Omental fat pad (tissue), 4 donors: ENCODE measurements around the gene LRP1-AS. TPM values are rescaled to one million over a fixed set of nuclear protein-coding genes. Genes with fewer than 3 reads are reported as not detected.

Experiments used
- ATAC-seq: fragments of 150-250 bp; one replicate; pipeline ENCODE4 v1.9.1; 2016; ENCODE audit warnings: mild to moderate bottlenecking, moderate library complexity; ENCODE audit not compliant: low FRiP score
- DNase-seq: peaks from one replicate; pipeline ENCODE4 v3.0.0-alpha.2; 2019; ENCODE audit warnings: low spot score
- CTCF ChIP-seq, 3 donors: fragments of 450-650 bp; IDR thresholded peaks; one replicate each; pipeline ENCODE4 v1.5.1; 2016 to 2017; ENCODE audit warnings: antibody characterized with exemption in 3 of 3, mild to moderate bottlenecking in 3 of 3, moderate library complexity in 2 of 3
- total RNA-seq, 4 donors: library from RNA; depleted of rRNA; stranded (reverse); fragments of >200 nt; gene quantifications; one replicate each; pipeline ENCODE4 v1.1.0, GENCODE V29; 2016

The LRP1-AS gene
- not detected for total RNA-seq

GRCh38 chr12:57146961-57147944 lies at the start of gene LRP1-AS:
TSS of gene LRP1-AS (minus strand) at chr12:57147619.
- ATAC-seq (no peak), DNase-seq (no peak)

GRCh38 chr12:57196956-57197355 lies 49.5 kb upstream of the LRP1-AS start:
- TF ChIP-seq CTCF (IDR thresholded peaks at IDR 0.05), result no peak
- ATAC-seq (no peak), DNase-seq (no peak)

More at GRCh38 chr12:57146961-57147944, at the start of gene LRP1-AS:
- TF ChIP-seq CTCF (IDR thresholded peaks at IDR 0.05), result no peak

GRCh38 chr12:57196439-57196838 lies 49.0 kb upstream of the LRP1-AS start:
- DNase-seq (no peak), ATAC-seq (no peak)
- no peak for TF ChIP-seq CTCF (IDR thresholded peaks at IDR 0.05)

GRCh38 chr12:57195611-57196371 lies 48.4 kb upstream of the LRP1-AS start:
- no peak for TF ChIP-seq CTCF (IDR thresholded peaks at IDR 0.05)
- DNase-seq, result no peak
- ATAC-seq, result no peak

- TF ChIP-seq CTCF (IDR thresholded peaks at IDR 0.05), result no peak
- ATAC-seq (no peak), DNase-seq (no peak)
These were observed 47.8 kb upstream of the LRP1-AS start for GRCh38 chr12:57195186-57195585.

GRCh38 chr12:57194253-57194652 lies 46.8 kb upstream of the LRP1-AS start:
- DNase-seq (no peak), ATAC-seq (no peak)
- TF ChIP-seq CTCF (IDR thresholded peaks at IDR 0.05), result no peak
